DOHH2 (cell line): ENCODE results near the gene VWA5B2.

ENCODE experiments used
- H3F3A ChIP-seq: fragments of 200-600 bp; sonication (generic), shearing (Covaris generic); 2 replicates; pipeline ENCODE4 v1.6.0; 2016; ENCODE audit warnings: antibody characterized with exemption, mild to moderate bottlenecking; ENCODE audit not compliant: control insufficient read depth, insufficient read depth
- H3K27ac ChIP-seq: fragments of 200-600 bp; sonication (generic); 2 replicates; pipeline ENCODE4 v1.5.1; 2014; ENCODE audit warnings: low read depth, mild to moderate bottlenecking, low read length, moderate library complexity
- H3K27me3 ChIP-seq: fragments of 200-600 bp; sonication (generic); 2 replicates; pipeline ENCODE4 v1.6.1; 2014; ENCODE audit warnings: mild to moderate bottlenecking, low read length, mixed read lengths; ENCODE audit not compliant: control insufficient read depth
- H3K36me3 ChIP-seq: fragments of 200-600 bp; sonication (generic); 2 replicates; pipeline ENCODE4 v1.6.1; 2014; ENCODE audit warnings: mild to moderate bottlenecking, low read length, moderate library complexity, mixed read lengths; ENCODE audit not compliant: control insufficient read depth
- H3K4me1 ChIP-seq: fragments of 200-600 bp; sonication (generic); 2 replicates; pipeline ENCODE4 v1.6.1; 2014; ENCODE audit warnings: mild to moderate bottlenecking, low read length, mixed read lengths; ENCODE audit not compliant: control insufficient read depth
- H3K4me2 ChIP-seq: fragments of 200-600 bp; sonication (generic); 2 replicates; pipeline ENCODE4 v1.6.0; 2014; ENCODE audit warnings: mild to moderate bottlenecking, low read length, moderate library complexity
- H3K4me3 ChIP-seq: fragments of 200-600 bp; sonication (generic); 2 replicates; pipeline ENCODE4 v1.5.1; 2014; ENCODE audit warnings: mild to moderate bottlenecking, low read length, mixed read lengths
- H3K79me2 ChIP-seq: fragments of 200-600 bp; sonication (generic); 2 replicates; pipeline ENCODE4 v1.6.1; 2014; ENCODE audit warnings: mild to moderate bottlenecking, low read length, mixed read lengths; ENCODE audit not compliant: control insufficient read depth
- H3K9me2 ChIP-seq: fragments of 200-600 bp; sonication (generic); replicated peaks from 2 replicates; pipeline ENCODE4 v1.6.1; 2014; ENCODE audit warnings: mild to moderate bottlenecking, low read length, mixed read lengths; ENCODE audit not compliant: control insufficient read depth
- H3K9me3 ChIP-seq: fragments of 200-600 bp; sonication (generic); 2 replicates; pipeline ENCODE4 v1.6.1; 2014; ENCODE audit warnings: antibody characterized with exemption, low read length, mixed read lengths; ENCODE audit not compliant: control insufficient read depth, insufficient read depth
- H4K20me1 ChIP-seq: fragments of 200-600 bp; sonication (generic); 2 replicates; pipeline ENCODE4 v1.6.0; 2014; ENCODE audit warnings: low read depth, mild to moderate bottlenecking, antibody characterized with exemption, low read length, moderate library complexity; ENCODE audit not compliant: control insufficient read depth, insufficient read depth
- EZH2phosphoT487 ChIP-seq: fragments of 200-600 bp; sonication (generic); IDR thresholded peaks from 2 replicates; pipeline ENCODE4 v1.6.1; 2017; ENCODE audit warnings: borderline replicate concordance, mild to moderate bottlenecking, antibody characterized with exemption, low read length, moderate library complexity, mixed read lengths
- TF ChIP-seq, protein P1 (sequence below): fragments of 200-600 bp; sonication (generic); IDR thresholded peaks from one replicate; pipeline ENCODE4 v1.5.1; 2014; ENCODE audit warnings: antibody characterized with exemption, mild to moderate bottlenecking, low read depth, low read length; ENCODE audit not compliant: poor library complexity, severe bottlenecking

The VWA5B2 gene

GRCh38 chr3:184241447-184242296 lies 12.3 kb downstream of the VWA5B2 start:
- H3K27me3 ChIP-seq: no peaks in the 10 kb centered on the region
- H3K4me2 ChIP-seq: no peak overlapping the region
- H3K27ac ChIP-seq: no peak overlapping the region
- no peaks in the 10 kb centered on the region for H4K20me1 ChIP-seq
- H3K36me3 ChIP-seq: peaks cover 38% of the 10 kb centered on the region
- peaks cover 7% of the 10 kb centered on the region for H3K4me1 ChIP-seq
- H3K79me2 ChIP-seq: peaks cover 8% of the 10 kb centered on the region
- 0 out of 2 replicates have a peak, but pooled peaks cover 2% of the 10 kb centered on the region for H3F3A ChIP-seq
- H3K4me3 ChIP-seq: no peak overlapping the region
- H3K9me3 ChIP-seq: no peaks in the 10 kb centered on the region
- no peaks in the 10 kb centered on the region for H3K9me2 ChIP-seq
- TF ChIP-seq, protein P1, sequence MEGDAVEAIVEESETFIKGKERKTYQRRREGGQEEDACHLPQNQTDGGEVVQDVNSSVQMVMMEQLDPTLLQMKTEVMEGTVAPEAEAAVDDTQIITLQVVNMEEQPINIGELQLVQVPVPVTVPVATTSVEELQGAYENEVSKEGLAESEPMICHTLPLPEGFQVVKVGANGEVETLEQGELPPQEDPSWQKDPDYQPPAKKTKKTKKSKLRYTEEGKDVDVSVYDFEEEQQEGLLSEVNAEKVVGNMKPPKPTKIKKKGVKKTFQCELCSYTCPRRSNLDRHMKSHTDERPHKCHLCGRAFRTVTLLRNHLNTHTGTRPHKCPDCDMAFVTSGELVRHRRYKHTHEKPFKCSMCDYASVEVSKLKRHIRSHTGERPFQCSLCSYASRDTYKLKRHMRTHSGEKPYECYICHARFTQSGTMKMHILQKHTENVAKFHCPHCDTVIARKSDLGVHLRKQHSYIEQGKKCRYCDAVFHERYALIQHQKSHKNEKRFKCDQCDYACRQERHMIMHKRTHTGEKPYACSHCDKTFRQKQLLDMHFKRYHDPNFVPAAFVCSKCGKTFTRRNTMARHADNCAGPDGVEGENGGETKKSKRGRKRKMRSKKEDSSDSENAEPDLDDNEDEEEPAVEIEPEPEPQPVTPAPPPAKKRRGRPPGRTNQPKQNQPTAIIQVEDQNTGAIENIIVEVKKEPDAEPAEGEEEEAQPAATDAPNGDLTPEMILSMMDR: peak; percentile 56
- no peak for TF ChIP-seq EZH2phosphoT487

- no peak overlapping the region for H3K4me3 ChIP-seq
- peaks cover 38% of the 10 kb centered on the region for H3K36me3 ChIP-seq
- no peaks in the 10 kb centered on the region for H3K9me2 ChIP-seq
- H3K79me2 ChIP-seq: peaks cover 15% of the 10 kb centered on the region
- H3F3A ChIP-seq: 0 out of 2 replicates have a peak, but pooled peaks cover 2% of the 10 kb centered on the region
- H4K20me1 ChIP-seq: no peaks in the 10 kb centered on the region
- H3K4me1 ChIP-seq: peaks cover 7% of the 10 kb centered on the region
- H3K27me3 ChIP-seq: no peaks in the 10 kb centered on the region
- H3K4me2 ChIP-seq: no peak overlapping the region
- H3K9me3 ChIP-seq: no peaks in the 10 kb centered on the region
- no peak overlapping the region for H3K27ac ChIP-seq
- no peak for TF ChIP-seq EZH2phosphoT487
- TF ChIP-seq, protein P1: no peak
These were observed 12.9 kb downstream of the VWA5B2 start for GRCh38 chr3:184242297-184242685.

- Histone ChIP-seq H4K20me1 (no peaks in the 10 kb centered on the region), H3F3A (peaks cover 4% of the 10 kb centered on the region), H3K9me3 (no peaks in the 10 kb centered on the region), H3K4me2 (peak within 1 kb of the TSS; percentile 100), H3K79me2 (peaks cover 56% of the 10 kb centered on the region), H3K27me3 (no peaks in the 10 kb centered on the region), H3K4me1 (peaks cover 12% of the 10 kb centered on the region), H3K9me2 (no peaks in the 10 kb centered on the region), H3K4me3 (peak within 1 kb of the TSS; percentile 91), H3K36me3 (peaks cover 32% of the 10 kb centered on the region), H3K27ac (peak within 1 kb of the TSS; percentile 86)
- no peak for TF ChIP-seq EZH2phosphoT487
- TF ChIP-seq, protein P1: no peak
These were observed 19.3 kb downstream of the VWA5B2 start, which contains the start of gene ALG3 for GRCh38 chr3:184248454-184249411. Gene ALG3, minus strand, starts transcription at chr3:184248962. Its CDS starts 22 bp downstream, at chr3:184248940.
